Fibroblast of lung (primary cell): ENCODE measurements around the gene ITGB7.

Experiments
- CTCF ChIP-seq, 2 donors: IDR thresholded peaks in 1 of 2; conservative IDR thresholded peaks in 1 of 2; 1 replicate in 1 of 2; 2 replicates in 1 of 2; pipeline ENCODE4 v1.5.1; 2011 to 2012; ENCODE audit warnings: low read length in 2 of 2, control low read depth in 1 of 2, inconsistent platforms in 1 of 2, low read depth in 1 of 2, mild to moderate bottlenecking in 1 of 2
- EZH2 ChIP-seq: IDR thresholded peaks from 2 replicates; pipeline ENCODE4 v1.5.1; 2012; ENCODE audit warnings: low read length, control low read depth, mild to moderate bottlenecking; ENCODE audit errors: missing control alignments

- TF ChIP-seq CTCF (conservative IDR thresholded peaks at IDR 0.05 in 1 of 2, IDR thresholded peaks at IDR 0.05 in 1 of 2; ENCODE audit: low read depth in 1 of 2, low read length in 2 of 2) (peak; percentile 10 to 12), EZH2 (no peak)
Observed at GRCh38 chr12:53231671-53231920, 24.5 kb upstream of the ITGB7 start.
